Measurements from ENCODE around the gene ZNF71.
A peak's percentile ranks its signal among the peaks of the same experiment; 100 is the strongest.

ZNF71 gene

DNA sequence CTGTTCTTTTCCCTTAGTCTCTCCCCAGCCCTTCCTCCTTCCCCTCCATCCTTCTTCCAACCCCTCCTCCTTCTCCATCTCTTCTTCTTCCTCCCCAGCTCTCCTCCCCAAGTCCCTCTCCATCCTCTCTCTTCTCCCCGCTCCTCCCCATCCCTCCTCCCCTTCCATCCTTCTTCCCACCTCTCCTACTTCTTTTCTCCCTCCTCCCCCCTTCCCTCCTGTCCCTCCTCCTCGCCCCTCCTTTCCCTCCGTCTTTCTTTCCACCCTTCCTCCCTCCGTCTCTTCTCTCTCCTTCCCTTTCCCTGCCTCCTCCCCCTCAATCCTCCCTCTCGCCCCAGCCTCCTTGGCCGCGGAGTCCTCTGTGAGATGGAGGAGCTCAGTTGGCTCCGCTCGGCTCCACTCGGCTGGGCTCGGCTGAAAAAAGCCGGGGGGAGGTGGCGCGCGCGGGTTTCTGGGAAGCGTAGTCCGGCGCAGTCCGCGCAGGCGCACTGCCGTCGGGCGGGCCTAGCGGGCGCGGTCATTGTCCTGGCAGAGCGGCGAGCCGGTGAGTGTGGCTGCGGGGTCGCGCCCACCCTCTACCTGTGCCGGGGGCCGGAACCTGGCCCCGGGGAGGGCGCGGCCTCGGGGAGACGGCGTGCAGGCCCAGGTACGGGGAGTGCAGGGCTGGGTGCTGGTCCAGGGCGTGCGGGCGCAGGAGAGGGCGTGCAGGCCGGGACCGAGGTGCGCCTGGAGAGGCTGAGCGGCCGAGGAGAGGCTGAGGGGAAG, at the start of gene ZNF71:
Gene ZNF71, plus strand, starts transcription at position 520 of the 765 bp plus-strand sequence. CDS start 6,257 bp downstream, outside the sequence.
- DNase-seq, result peak; percentile 57 to 85

DNA sequence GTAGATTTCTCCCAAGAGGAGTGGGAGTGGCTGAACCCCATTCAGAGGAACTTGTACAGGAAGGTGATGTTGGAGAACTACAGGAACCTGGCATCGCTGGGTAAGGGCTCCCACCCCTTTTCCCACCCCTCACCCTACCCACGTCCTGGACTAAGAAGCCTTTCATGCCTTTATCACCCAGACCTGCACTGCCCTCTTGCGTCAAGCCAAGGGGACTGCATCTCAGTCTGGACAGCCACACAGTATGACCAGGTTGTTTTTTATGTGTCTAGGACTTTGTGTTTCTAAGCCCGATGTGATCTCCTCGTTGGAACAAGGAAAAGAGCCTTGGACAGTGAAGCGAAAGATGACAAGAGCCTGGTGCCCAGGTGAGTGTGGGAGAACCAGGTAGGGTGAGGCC, 47.6 kb upstream of the ZNF71 start:
- no peak for DNase-seq

DNA sequence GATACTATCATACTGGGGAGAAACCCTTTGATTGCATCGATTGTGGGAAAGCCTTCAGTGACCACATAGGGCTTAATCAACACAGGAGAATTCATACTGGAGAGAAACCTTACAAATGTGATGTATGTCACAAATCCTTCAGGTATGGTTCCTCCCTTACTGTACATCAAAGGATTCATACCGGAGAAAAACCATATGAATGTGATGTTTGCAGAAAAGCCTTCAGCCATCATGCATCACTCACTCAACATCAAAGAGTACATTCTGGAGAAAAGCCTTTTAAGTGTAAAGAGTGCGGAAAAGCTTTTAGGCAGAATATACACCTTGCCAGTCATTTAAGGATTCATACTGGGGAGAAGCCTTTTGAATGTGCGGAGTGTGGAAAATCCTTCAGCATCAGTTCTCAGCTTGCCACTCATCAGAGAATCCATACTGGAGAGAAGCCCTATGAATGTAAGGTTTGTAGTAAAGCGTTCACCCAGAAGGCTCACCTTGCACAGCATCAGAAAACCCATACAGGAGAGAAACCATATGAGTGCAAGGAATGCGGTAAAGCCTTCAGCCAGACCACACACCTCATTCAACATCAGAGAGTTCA, 40.7 kb upstream of the ZNF71 start:
- no peak for DNase-seq

DNA sequence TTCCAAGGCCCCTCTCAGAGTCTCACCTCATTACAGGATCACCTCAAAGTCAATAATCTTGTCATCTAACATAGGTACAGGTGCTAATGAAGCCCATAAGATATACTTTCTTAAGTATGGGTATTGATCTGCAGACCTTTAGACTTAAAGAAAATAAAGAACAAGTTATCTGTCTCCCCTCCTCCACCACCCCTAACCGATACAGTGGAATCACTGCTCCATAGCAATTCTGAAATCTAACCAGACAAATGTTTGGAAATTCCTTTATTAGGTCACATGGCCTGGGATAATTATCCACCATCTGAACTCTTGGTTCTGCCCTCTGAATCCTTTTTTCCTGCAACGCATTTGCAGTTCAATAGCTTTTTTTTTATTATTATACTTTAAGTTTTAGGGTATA, 32.3 kb upstream of the ZNF71 start:
- no peak for DNase-seq

DNA sequence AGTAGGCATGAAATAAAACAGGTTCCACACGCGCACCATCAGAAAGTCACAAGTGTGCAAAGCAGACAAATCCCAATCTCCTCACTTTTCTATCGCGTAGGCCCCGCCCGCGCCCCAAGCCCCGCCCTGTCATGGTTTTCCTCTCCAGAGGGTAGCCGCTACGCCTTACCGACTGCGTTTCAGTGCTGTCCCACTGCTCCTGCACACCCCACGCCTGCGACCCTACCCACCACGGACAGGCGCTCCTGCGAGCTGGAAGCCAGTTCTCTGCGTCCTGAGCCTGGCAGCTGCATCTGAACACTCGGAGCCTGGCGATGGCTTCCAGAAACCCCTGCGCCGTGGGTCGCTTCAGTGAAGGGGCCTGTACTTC, 28.2 kb upstream of the ZNF71 start:
- peak in 1 of 2 donors; percentile 5 for DNase-seq

DNA sequence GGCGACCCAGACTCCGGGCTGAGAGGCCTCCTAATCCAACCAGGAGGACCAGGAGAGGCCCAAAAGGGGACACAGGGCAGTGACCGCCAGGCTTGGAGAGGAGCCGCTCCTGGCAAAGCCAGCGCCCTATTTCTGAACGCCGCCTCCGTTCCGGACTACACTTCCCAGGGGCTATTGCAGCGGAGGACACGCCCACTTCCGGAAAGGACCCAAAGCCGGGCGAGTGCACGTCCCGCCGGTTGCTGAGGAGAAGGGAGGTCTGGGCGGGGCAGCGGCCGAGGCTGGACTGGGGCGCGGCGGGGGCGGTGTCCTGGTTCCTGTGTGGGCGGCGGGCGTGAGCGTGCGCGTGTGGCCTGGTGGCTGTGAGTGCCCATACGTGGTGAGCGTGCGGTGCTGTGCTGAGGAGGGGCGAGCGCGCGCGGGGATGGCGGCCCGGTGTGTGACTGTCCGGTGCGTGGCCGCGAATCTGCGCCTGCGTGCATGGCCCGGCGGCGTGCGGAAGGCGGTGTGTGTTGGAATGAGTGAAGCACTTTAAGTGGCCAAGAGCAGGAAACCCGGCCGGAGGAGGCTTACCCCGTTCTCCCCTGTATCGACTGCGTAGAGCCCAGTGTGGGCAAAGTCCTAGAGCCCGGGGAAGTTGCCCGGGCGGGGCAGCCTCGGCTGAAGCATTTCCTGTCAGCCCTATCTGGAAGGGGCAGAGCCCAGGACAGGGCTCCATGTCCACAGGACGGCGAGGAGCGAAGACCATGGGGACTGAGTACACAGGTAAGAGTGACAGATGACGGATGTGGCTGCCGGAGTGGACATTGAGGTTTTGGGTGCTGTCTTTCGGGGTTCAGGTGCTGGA, 27.6 kb upstream of the ZNF71 start, which contains the start of gene ZNF470:
Gene ZNF470, plus strand, starts transcription at position 195 of the 847 bp plus-strand sequence. CDS start 2,844 bp downstream, outside the sequence.
- DNase-seq, result peak; percentile 84 to 91

DNA sequence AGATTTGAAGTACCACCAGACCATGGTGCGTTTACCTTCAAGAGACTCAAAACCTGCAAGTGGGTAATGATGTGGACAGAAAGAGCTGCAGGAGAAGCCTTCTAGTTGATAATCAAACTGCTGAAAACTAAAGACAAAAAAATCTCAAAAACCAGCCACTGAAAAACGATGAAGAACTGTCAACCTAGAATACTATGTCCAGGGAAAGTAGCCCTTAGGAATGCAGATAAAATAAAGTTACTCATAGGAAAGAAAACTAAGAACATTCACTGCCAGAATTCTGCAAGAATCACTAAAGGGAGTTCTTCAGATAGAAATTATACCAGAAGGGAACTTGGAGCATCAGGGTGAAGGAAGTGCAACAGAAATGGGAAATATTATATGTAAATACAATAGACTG, 22.5 kb upstream of the ZNF71 start:
- no peak for DNase-seq

DNA sequence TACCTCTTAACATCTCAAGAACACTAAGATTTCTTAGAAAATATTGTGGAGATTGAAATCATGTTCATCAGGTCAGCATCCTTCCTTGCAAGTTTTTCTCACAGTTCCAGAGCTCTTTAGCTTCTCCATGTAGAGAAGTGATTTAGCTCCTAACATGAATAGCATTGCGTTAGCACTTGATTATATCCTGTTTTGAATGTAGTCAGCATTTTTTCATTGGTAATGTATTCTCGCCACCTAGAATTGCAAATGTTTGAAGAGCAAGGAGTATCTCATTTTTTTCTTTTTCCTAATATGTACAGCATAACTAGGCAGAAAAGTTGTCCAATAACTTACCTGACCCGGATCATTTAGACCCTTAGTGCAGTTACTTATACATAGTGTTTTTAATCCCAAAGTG, 21.2 kb upstream of the ZNF71 start:
- no peak for DNase-seq

DNA sequence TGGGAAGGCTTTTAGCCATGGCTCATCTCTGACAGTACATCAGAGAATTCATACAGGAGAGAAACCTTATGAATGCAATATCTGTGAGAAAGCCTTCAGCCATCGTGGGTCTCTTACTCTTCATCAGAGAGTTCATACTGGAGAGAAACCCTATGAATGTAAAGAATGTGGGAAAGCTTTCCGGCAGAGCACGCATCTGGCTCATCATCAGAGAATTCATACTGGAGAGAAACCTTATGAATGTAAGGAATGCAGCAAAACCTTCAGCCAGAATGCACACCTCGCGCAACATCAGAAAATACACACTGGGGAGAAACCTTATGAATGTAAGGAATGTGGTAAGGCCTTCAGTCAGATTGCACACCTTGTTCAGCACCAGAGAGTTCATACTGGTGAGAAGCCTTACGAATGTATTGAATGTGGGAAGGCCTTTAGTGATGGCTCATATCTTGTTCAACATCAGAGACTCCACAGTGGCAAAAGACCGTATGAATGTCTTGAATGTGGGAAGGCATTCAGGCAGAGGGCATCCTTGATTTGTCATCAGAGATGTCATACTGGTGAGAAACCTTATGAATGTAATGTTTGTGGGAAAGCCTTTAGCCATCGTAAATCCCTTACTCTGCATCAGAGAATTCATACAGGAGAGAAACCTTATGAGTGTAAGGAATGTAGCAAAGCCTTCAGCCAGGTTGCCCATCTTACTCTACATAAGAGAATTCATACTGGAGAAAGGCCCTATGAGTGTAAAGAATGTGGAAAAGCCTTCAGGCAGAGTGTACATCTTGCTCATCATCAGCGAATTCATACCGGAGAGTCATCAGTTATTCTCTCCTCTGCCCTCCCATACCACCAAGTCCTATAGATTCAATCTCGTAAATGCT, 17.1 kb upstream of the ZNF71 start:
- no peak for DNase-seq

DNA sequence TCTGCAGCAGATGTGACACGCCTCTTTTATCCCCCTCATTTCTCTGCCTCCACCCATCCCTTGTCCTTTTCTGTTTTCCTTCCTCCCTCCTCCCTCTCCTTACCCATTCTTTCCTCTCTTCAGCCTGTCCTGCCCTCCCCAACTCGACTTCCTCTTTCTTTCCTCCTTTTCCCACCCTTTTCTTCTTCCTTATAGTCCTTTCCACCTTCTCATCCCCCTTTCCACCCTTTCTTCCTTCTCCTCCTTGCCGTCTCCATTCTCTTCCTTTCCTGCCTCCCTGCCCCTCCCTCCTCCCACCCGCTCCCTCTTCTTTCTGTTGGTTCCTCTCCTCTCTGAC, 688 bp upstream of the ZNF71 start:
- no peak for DNase-seq

DNA sequence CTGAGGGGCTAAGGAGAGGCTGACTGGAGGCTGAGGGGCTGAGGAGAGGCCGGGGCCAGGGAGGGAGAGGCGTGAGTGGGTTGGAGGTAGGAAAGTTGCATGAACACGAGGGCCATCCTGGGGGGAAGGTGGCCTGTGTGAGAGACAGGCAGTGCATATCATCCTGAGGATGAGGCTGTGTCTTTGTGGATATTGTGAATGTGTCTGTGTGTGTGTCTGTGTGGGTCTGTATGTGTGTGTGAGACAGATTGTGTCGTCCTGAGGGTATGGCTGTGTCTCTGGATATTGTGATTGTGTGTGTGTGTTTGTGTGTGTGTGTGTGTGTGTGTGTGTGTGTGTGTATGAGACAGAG, 422 bp downstream of the ZNF71 start:
- DNase-seq, result no peak

DNA sequence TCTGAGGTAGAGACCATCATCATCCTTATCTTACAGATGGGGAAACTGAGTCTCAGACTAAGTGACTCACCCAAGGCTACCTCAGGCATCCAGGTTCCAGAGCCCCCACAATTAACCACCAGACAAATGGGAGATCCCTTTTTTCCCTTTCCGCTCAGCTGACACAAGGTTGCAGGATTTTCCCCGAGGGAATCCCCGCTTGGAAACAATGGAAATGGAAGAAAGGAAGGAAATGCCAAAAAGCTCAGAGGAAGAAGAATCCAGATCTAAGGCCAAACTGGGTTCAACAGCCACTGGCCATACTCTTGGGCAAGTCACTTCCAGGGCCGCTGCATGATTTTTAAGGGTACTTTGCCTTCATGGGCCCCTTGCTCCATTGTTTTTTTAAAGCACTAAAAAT, 1.6 kb downstream of the ZNF71 start:
- DNase-seq, result no peak

DNA sequence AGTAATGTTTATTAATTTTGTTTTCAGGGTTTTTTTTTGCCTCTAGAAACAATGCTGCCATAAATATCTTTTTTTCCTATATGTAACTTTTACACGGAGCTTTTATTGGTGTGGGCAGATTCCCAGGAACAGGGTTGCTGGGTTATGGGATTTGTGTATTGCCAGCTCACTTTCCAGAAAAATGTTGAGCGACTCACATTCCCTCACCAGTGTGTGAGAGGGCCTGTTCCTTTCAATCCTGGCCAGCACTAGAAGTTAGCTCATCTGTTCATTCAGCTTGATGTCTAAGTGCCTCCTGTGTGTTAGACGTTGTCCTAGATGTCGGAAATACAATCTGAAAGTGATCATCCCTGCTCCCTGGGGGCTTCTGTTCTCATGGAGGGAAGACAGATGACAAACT, 2.6 kb downstream of the ZNF71 start:
- no peak for DNase-seq

DNA sequence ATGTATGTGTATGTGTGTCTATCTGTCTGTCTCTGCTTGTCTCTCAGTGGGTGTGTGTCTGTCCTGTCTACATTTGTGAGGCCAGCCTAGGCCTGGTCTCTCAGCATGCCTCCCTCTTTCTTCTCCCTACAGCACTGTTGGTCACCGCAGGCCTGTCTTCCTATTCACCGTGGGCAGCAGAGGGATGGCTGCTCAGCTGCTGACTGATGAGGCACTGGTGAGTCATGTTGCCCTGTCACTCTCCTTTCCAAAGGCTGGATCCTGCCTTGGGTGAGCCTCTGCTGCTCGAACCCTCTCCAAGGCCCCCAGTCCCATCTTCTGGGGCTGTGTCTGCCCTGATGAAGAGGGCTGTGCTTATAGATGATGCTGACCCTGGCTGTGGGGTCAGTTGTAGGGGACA, 6.3 kb downstream of the ZNF71 start:
- no peak for DNase-seq

DNA sequence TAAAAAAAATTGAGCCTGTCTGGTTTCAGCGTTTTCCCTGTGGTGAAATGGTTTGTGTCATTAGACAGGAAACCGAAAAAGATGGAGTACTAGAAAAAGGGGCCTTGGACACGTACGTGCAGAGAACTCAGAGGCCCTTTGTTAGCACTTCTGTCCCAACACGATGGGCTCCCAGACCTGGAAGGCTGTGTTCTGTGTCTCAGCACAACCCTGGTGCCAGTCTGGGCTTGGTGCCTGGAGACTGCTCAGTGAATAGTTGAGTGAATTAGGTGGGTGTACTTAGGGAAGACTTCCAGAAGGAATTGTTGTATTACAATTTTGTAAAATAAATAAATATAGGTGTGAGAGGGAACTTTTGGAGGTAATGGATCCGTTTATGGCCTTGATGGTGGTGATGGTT, 8.7 kb downstream of the ZNF71 start:
- DNase-seq, result peak in 1 of 2 donors; percentile 22

DNA sequence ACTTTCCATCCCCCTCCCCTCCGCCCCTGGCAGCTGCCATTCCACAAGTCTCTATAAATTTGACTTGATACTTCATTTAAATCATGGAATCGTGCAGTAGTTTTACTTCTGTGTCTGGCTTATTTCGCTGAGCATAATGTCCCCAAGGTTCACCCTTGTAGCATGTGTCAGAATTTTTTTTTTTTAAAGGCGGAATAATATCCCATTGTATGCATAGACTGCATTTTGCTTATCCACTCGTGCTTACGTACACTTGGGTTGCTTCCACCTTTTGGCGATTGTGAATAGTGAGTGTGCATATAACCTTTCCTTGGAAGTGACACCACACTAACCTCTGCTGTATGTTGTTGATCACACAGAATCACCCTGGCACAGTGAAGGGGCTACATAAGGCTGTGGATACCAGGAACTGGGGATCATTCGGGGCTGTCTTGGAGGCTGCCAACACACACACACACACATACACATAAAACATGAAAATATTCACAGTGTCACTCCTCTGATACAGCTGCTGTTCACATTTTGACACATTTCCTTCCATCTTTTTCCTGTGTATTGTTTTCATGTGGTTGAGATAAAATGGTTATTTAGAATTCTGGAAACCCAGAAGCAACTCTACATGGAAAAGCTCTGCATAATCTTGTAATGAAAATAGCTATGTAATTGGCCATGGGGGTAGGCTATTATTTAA, 13.3 kb downstream of the ZNF71 start:
- DNase-seq, result no peak

DNA sequence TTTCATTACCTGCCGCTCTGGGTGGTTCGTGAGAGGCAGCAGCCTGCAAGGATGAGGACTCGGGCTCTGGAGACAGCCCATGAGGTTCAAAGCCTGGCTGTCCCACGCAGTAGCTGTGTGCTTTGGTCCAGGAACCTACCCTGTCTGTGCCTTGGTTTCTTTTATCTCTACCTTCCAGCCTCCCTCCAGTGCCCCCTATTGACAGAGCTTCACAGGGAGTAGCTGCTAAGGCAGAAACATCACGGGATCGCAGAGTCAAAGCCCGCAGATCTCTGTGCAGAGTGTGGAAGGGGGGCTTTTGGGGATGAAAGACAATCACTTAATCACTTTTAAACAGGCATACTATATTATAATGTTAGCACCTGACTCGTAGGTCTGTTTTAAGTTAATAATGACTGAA, 16.2 kb downstream of the ZNF71 start:
- DNase-seq, result no peak

DNA sequence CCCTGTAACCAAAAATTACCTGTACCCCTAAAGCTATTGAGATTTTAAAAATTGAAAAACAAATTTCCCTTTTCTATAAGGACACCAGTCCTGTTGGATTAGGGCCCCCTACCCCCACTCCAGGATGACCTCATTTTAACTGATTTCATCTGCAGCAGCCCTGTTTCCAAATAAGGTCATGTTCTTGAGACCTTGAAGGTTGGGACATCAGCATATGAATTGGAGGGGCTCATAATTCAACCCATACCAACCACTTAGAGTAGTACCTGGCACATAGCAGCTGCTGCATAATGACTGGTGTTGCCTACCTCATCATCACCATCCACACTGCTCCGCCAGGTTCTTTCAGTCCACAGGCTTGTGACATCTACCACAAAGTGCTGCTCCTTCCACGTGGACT, 17.6 kb downstream of the ZNF71 start:
- no peak for DNase-seq

DNA sequence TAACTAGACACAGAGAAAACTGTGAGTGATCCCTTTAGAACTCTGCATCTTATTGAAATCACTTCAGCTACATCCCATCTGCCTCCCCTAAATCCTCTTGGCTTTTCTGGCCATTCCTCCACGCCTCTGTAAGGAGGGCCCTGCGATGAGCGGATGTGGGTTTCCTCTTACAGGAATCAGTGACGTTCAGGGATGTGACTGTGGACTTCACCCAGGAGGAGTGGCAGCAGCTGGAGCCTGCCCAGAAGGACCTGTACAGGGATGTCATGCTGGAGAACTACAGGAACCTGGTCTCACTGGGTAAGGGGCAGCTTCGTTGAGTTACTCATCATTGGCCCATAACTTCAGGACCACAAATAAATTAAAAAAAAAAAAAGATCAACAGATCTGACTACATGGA, 18.5 kb downstream of the ZNF71 start:
- DNase-seq, result no peak

DNA sequence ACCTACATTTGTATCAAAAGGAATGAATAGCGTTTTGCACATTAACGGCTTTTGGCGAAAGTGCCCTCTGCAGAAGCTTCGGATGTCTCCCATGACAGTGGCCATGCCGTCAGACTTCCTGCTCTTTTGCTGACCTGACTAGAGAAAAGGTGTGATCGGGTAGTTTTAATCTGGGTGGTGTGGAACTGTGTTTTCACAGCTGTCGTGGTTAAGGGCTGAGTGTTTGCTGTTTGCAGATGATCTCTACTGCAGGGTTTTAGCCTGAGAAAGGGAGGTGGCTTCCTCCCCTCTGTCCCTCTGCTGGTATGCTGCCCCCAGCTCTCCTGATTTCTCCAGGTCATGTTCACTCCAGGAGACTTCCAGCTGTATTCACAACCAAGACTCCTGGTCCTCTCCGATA, 22.4 kb downstream of the ZNF71 start:
- DNase-seq, result no peak

DNA sequence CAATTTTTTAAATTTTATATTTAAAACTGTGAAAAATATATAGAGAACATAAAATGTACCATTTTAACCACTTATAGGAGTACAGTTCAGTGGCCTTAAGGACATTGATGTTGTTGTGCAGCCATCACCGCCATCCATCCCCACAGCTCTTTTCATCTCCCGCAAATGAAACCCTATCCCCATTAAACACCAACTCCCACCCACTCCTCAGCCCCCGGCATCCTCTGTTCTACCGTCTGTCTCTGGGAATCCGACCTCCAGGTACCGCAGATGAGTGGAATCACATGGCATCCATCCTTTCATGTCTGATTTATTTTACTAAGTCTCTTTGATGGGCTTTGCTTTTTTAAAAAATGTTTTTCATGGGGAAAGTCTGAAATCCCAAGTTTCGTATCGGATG, 24.0 kb downstream of the ZNF71 start:
- no peak for DNase-seq

DNA sequence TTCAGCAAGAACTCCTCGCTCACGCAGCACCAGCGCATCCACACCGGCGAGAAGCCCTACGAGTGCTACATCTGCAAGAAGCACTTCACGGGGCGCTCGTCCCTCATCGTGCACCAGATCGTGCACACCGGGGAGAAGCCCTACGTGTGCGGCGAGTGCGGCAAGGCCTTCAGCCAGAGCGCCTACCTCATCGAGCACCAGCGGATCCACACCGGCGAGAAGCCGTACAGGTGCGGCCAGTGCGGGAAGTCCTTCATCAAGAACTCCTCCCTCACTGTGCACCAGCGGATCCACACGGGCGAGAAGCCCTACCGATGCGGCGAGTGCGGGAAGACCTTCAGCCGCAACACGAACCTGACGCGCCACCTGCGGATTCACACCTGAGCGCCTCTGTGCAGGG, 27.3 kb downstream of the ZNF71 start:
- DNase-seq, result no peak
